ENCODE measurements around the gene DPY19L1. TPM values are rescaled to one million over a fixed set of nuclear protein-coding genes. Genes with fewer than 3 reads are reported as not detected.
"Not testable (repeated sequence)": the region's sequence is repeated elsewhere in the genome, so short reads cannot be mapped to it uniquely, and the experiment has no call there.

The DPY19L1 gene
- total RNA-seq, 2 experiments from 2014 or later = 12.8 to 16.4 TPM

DNA sequence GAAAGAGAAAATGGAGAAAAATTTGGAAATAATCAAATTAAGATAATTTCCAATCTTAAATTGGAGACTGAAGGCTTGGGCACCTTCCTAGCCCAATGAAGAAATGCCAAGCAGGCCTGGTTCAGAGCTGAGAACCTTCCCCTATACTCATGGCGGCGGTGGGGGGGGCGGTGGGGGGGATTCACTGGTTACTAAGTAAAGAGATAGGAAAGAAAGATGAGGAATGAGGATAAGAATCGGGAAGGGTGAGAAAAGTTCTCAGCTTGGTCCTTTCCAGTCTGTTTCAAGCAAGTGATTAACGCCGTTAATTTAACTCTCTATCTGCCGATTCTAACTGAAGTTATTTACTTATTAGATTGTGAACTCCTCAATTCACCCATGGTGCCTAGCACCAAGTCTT is 41.5 kb downstream of the DPY19L1 start:
- Mint-ChIP-seq H3K4me3 (no peak overlapping the region), H3K27ac (no peak overlapping the region), H3K9me3 (no peaks in the 10 kb centered on the region), H3K27me3 (no peaks in the 10 kb centered on the region), H3K36me3 (ENCODE audit: low read depth) (no peaks in the 10 kb centered on the region), H3K4me1 (peaks cover 17% of the 10 kb centered on the region)
- POLR2A ChIA-PET = no interaction called here
- DNase-seq = no peak
- CTCF ChIA-PET = interaction anchor here (0.6 kb wide), 2 partner anchors 42 to 1459 kb away, joined by 3 to 4 read pairs; no protein-coding TSS in a partner anchor

DNA sequence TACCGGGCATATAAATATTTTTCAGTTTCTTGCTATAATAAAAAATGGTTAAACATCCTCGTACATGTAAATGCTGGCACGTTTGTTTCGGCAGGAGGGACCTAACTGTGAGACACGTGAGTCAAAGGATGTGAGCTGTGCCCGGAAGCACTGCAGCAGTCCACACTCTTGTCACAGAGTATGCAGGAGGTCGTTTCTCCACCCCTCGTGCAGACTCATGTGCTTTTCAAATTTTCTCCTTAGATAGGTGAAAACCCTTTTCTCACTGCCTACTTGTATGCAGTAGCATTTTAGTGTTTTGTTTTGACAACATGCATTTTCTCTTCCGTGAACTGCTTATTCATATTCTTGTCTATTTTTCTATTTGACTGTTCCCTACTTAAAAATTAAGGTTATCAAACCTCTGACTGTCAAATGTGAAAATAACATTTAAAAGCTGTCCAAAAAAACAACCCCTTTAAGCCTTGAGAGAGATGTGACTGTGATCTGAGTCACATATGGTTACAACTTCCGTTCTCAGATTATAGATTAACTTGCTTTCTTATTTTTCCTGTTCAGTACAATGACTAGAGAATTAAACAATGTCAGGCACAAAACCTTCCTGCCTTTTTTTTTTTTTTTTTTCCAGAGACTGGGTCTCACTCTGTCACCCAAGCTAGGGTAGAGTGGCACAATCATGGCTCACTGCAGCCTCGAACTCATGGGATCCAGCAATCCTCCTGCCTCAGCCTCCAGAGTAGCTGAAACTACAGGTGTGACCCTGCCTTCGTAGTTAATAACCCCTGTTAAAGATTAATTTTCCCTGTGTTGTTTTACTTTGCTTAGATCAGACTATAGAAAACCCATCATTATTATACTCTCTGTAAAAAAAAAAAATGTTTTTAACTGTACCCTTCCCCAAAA is 45.1 kb downstream of the DPY19L1 start:
- POLR2A ChIA-PET = no interaction called here
- Mint-ChIP-seq H3K4me3 (peak overlapping the region; percentile 37), H3K27ac (peak overlapping the region; percentile 82), H3K4me1 (peaks cover 17% of the 10 kb centered on the region), H3K36me3 (ENCODE audit: low read depth) (no peaks in the 10 kb centered on the region), H3K27me3 (no peaks in the 10 kb centered on the region), H3K9me3 (no peaks in the 10 kb centered on the region)
- DNase-seq = peak; percentile 17
- CTCF ChIA-PET = interaction anchor here (0.6 kb wide), 1 partner anchor 215 kb away, joined by 3 read pairs; no protein-coding TSS in a partner anchor

DNA sequence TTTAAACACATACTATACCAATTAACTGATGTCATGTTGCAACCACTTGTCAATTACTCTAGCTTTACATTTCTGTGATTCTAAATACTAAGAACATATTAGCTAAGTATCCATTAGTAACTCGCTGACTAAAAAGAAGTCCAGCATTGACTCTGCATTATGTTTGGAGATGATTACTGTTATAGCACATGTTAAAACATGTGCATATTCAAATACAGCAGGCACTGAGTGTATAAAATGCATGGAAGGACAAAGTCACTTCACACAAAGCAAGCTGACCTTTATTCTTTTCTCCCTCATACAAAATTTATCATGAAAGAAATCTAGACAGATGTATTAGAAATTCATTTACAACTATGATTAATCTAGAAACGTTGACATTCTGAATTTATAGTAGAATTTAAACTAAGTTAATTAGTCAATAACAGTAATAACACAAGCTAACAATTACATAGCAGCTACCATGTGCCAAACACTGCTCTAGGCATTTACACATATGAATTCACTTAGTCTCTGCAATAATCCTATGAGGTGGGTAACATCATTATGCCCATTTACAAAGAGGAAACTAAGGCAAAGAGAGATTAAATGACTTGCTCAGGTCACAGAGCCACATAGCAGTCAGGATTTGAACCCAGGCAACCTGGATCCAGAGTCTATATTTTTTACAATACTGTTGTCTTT is 48.7 kb downstream of the DPY19L1 start:
- H3K9me3 Mint-ChIP-seq, CTCF ChIA-PET: not testable (repeated sequence)
- peaks cover 17% of the 10 kb centered on the region for H3K4me1 Mint-ChIP-seq

DNA sequence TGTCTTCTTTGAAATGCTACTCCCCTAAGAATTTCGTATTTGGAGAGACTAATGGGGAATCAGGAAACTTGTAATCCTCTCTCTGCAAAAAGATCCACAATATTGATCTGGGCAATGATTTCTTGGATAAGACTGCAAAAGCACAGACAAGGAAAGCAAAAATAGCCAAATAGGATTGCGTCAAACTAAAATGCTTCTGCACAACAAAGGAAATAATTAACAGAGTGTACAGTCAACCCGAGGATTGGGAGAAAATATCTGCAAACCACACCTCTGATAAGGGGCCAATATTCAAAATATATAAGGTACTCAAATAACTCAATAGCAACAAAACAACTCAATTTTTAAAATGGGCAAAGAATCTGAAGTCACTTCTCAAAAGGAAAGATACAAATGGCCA is 52.1 kb downstream of the DPY19L1 start:
- POLR2A ChIA-PET = not testable (repeated sequence)

More for the DNA sequence above, 48.7 kb downstream of the DPY19L1 start:
- H3K36me3 Mint-ChIP-seq (ENCODE audit: low read depth); H3K27ac Mint-ChIP-seq; DNase-seq; H3K27me3 Mint-ChIP-seq; H3K4me3 Mint-ChIP-seq; POLR2A ChIA-PET: not testable (repeated sequence)

DNA sequence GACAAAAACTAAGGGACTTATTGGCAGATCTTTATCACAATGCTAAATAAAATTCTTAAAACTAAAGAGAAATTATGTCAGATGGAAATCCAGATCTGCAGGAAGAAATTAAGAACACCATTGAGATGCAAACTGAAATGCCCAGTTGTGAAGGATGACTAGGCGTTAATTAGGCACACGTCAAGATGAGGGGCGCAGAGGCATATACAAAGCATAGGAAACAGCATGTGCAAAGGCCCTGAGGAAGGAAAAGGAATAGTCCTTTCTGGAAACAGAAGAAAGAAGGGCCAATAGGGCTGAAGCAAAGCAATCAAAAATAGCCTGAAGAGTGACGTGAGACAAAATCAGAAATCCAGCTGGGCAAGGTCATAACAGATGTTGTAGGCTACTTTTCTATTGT is 53.1 kb downstream of the DPY19L1 start:
- CTCF ChIA-PET, H3K27me3 Mint-ChIP-seq: not testable (repeated sequence)

More for the DNA sequence above, 52.1 kb downstream of the DPY19L1 start:
- H3K36me3 Mint-ChIP-seq (ENCODE audit: low read depth); H3K27me3 Mint-ChIP-seq; H3K4me1 Mint-ChIP-seq; H3K9me3 Mint-ChIP-seq; CTCF ChIA-PET; H3K27ac Mint-ChIP-seq; H3K4me3 Mint-ChIP-seq; DNase-seq: not testable (repeated sequence)

DNA sequence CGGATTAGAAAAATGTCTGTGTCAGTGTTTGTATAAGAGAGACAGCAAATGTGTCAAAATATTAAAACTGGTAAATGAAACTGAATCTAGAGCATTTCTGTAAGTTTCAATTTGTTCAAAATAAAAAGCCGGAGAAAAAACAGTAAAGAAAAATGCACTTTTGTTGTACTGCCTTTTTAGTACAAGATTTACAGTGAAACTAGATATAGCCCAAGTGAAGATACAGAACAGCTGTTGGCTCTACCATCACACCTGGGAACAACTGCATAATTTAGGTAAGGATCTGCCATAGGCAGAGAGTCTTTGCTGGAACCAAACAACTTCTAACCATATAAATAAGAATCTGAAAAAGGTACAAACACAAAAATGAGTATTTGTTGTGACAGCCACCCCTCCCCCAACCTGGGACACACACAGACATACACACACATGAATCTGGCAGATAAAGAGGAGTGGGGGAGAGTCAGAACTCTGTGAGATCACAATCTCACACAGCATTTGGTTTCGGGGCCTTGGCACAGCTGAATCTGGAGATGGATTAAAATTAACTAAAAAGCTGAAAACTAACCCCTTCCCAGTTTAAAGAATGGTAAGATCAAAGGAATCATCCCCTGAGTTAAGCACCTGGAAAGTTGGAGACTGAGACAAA is 54.8 kb downstream of the DPY19L1 start:
- no peak overlapping the region for H3K4me3 Mint-ChIP-seq
- no peaks in the 10 kb centered on the region for H3K9me3 Mint-ChIP-seq
- H3K27me3 Mint-ChIP-seq = no peaks in the 10 kb centered on the region
- no peak for DNase-seq
- no peak overlapping the region for H3K27ac Mint-ChIP-seq
- H3K4me1 Mint-ChIP-seq = no peaks in the 10 kb centered on the region
- ChIA-PET CTCF (no interaction called here), POLR2A (no interaction called here)
- no peaks in the 10 kb centered on the region for H3K36me3 Mint-ChIP-seq (ENCODE audit: low read depth)

More for the DNA sequence above, 53.1 kb downstream of the DPY19L1 start:
- H3K36me3 Mint-ChIP-seq (ENCODE audit: low read depth); H3K27ac Mint-ChIP-seq; H3K4me3 Mint-ChIP-seq; H3K4me1 Mint-ChIP-seq; H3K9me3 Mint-ChIP-seq; DNase-seq; POLR2A ChIA-PET: not testable (repeated sequence)

DNA sequence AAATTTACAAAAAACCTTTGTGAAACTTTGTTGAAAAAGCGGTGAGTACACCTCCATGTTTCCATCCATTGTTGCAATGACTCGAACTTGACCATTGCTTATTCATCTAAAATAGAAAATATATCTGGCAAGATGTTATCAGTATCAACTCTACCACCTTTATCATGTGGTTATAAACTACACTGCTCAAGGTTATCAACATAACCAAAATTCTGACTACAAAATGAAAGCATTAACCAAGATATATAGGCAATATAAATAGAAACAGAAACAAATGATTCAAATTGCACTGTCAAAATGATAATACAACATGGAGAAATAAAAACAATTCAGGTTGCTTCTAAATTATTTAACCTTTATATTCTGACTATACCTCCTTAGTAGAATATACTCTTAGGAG is 58.2 kb downstream of the DPY19L1 start:
- H3K27me3 Mint-ChIP-seq; DNase-seq; H3K36me3 Mint-ChIP-seq (ENCODE audit: low read depth); H3K27ac Mint-ChIP-seq; H3K9me3 Mint-ChIP-seq; POLR2A ChIA-PET; CTCF ChIA-PET; H3K4me3 Mint-ChIP-seq; H3K4me1 Mint-ChIP-seq: not testable (repeated sequence)

DNA sequence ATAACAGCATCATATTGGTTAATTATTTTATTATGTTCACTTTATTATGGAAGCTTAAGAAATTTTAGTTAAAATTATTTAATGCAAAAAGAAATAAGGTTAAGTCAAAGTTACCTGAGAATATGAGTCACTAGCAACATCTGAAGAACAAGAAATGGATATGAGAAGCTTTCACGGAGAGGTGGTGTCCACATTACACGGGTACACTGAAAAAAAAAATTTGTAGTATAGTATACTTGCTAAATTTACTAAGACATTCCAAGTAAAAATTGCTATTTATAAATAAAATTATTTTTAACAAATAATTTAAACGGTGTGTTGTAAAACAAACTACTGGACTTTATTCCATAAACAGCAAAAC is 63.9 kb downstream of the DPY19L1 start:
- DNase-seq = no peak
- Mint-ChIP-seq H3K4me3 (no peak overlapping the region), H3K4me1 (peaks cover 3% of the 10 kb centered on the region), H3K9me3 (no peaks in the 10 kb centered on the region), H3K27me3 (no peaks in the 10 kb centered on the region), H3K36me3 (ENCODE audit: low read depth) (peaks cover 6% of the 10 kb centered on the region), H3K27ac (no peak overlapping the region)
- CTCF ChIA-PET = no interaction called here
- POLR2A ChIA-PET = no interaction called here

DNA sequence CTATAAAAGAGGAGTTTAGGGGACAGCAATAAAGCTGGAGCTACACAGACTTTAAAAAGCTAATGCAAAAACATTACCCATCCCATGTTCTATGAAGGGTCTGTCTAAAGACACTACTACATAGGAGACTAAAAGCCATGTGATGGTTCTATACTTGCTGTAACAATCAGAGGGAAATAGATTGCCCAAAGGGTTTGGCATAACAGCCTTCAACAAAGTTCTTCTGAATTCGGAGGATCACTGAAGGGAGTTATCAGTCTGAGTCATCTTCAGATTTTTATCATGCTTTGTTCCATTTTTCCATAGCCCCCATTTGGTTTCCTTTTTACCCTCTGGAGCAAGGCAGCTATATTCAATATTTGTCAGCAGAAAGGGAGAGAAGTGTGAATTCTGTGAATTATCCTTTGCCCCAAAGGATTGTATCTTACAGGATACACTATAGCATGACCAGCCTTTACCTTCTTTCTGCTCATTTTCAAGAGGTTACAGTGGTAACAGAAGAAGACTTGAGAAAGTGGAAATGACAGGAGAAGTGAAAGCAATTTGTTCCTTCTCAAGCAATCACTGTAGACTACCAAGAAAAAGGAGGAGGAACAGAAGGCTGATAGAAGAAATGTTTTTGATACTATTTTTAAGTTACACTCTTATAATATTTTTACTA is 64.4 kb downstream of the DPY19L1 start:
- H3K27ac Mint-ChIP-seq; H3K4me1 Mint-ChIP-seq; H3K9me3 Mint-ChIP-seq; H3K27me3 Mint-ChIP-seq; DNase-seq; POLR2A ChIA-PET; CTCF ChIA-PET; H3K4me3 Mint-ChIP-seq; H3K36me3 Mint-ChIP-seq (ENCODE audit: low read depth): not testable (repeated sequence)

DNA sequence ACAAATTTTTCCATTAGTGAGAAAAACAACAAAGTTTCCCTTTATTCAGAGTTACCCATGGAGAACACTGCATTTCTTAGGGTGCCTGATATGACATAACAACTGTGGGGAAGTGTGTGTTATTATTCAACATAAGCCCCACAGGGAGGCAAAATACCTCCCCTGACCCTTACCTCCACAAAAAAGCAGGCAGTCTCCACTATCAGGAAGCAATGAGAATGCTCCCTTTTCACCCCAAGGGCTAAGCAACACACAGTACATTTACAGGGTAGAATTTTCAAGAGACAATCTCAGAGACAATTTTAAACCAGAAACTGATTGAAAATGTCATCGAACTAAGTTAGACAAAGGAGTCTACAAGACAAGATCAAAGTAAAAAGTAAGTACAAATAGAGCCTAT is 69.5 kb downstream of the DPY19L1 start:
- H3K27ac Mint-ChIP-seq; CTCF ChIA-PET; DNase-seq; H3K4me1 Mint-ChIP-seq; H3K9me3 Mint-ChIP-seq; H3K4me3 Mint-ChIP-seq; H3K36me3 Mint-ChIP-seq (ENCODE audit: low read depth); POLR2A ChIA-PET; H3K27me3 Mint-ChIP-seq: not testable (repeated sequence)

DNA sequence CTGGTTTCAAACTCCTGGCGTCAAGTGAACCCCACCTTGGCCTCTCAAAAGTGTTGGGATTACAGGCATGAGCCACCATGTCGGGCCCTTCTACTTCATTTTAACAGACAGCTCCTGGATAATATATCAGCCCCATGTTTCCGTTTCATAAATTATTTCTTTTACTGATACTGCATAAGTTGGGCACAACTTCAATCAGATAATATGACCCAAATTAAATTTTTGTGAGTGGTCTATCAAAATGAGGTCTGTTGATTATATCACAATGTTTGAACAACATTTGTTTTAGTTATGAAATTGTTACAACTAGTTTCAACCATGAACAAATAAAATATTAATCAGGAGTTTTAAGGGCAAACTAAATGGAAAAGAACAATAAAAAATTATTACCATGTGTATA is 70.8 kb downstream of the DPY19L1 start:
- H3K4me3 Mint-ChIP-seq; H3K9me3 Mint-ChIP-seq; H3K4me1 Mint-ChIP-seq; CTCF ChIA-PET; H3K36me3 Mint-ChIP-seq (ENCODE audit: low read depth); H3K27me3 Mint-ChIP-seq; DNase-seq; POLR2A ChIA-PET; H3K27ac Mint-ChIP-seq: not testable (repeated sequence)

DNA sequence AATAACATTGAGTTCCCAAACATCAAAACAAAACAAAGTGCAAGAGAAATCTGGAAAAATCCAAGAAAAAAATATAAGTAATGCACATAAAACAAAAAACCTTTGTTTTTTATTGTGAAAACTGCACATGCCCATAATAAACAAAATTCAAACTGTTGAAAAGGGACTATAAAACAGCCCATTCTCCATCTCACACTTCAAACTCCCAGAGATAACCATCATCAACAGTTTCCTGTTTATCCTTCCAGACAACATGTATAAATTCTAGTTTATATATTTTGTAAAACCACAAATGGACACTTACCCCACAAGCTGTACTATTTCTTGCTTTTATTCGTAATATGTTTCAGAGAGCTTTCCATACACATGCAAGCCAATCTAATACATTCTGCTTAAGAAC is 79.3 kb downstream of the DPY19L1 start:
- H3K27ac Mint-ChIP-seq = no peak overlapping the region
- ChIA-PET POLR2A (no interaction called here), CTCF (no interaction called here)
- no peak overlapping the region for H3K4me3 Mint-ChIP-seq
- no peak for DNase-seq
- no peaks in the 10 kb centered on the region for H3K4me1 Mint-ChIP-seq
- H3K9me3 Mint-ChIP-seq = no peaks in the 10 kb centered on the region
- H3K36me3 Mint-ChIP-seq (ENCODE audit: low read depth) = peaks cover 3% of the 10 kb centered on the region
- H3K27me3 Mint-ChIP-seq = no peaks in the 10 kb centered on the region

DNA sequence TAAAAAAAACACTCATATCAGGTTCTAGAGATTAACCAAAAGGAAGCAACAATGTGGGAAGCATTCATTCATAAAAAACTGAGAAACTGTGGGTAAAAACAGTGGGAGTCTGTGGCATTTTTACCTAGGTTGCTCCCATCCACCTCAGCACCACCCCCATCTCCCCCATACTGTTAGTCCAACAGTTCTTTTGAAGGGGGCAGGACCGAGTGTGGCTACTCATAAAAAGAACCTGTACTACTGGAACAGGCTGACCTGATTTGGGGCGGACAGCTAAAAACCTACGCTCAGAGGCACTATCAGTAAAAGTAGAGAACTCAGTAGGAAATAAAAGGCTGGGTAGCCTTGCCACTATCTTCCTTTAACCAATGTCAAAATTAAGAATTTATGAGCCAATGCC is 84.5 kb downstream of the DPY19L1 start:
- no peak for DNase-seq
- no peak overlapping the region for H3K4me3 Mint-ChIP-seq
- H3K36me3 Mint-ChIP-seq (ENCODE audit: low read depth) = no peaks in the 10 kb centered on the region
- H3K4me1 Mint-ChIP-seq = no peaks in the 10 kb centered on the region
- no peaks in the 10 kb centered on the region for H3K27me3 Mint-ChIP-seq
- CTCF ChIA-PET = interaction anchor here (1.0 kb wide), 1 partner anchor 19 kb away, joined by 3 read pairs; no protein-coding TSS in a partner anchor
- POLR2A ChIA-PET = no interaction called here
- H3K27ac Mint-ChIP-seq = no peak overlapping the region
- H3K9me3 Mint-ChIP-seq = no peaks in the 10 kb centered on the region
